Measurements from ENCODE around the gene NDST4. TPM values are rescaled to one million over a fixed set of nuclear protein-coding genes. Genes with fewer than 3 reads are reported as not detected.

NDST4 gene
- total RNA-seq (ENCODE audit: unreplicated experiment) = not detected
- long read RNA-seq = 0 reads

GRCh38 chr4:115113506-115114106, at the start of gene NDST4:
Gene NDST4, minus strand, starts transcription at chr4:115113620. Its CDS starts 36,584 bp downstream, at chr4:115077036.
- DNase-seq (ENCODE audit: low spot score) = no peak
- Mint-ChIP-seq H3K27me3 (ENCODE audit: unreplicated experiment) (no peaks in the 10 kb centered on the region), H3K27ac (ENCODE audit: unreplicated experiment) (no peak within 1 kb of the TSS), H3K4me3 (ENCODE audit: unreplicated experiment) (no peak within 1 kb of the TSS), H3K4me1 (ENCODE audit: unreplicated experiment) (peaks cover 4% of the 10 kb centered on the region), H3K36me3 (ENCODE audit: low read depth, unreplicated experiment) (no peaks in the 10 kb centered on the region), H3K9me3 (ENCODE audit: unreplicated experiment) (no peaks in the 10 kb centered on the region)
- TF ChIP-seq CTCF (IDR thresholded peaks at IDR 0.05; ENCODE audit: unreplicated experiment) = no peak

GRCh38 chr4:115159141-115159540, 45.7 kb upstream of the NDST4 start:
- Mint-ChIP-seq H3K4me3 (ENCODE audit: unreplicated experiment) (no peak overlapping the region), H3K36me3 (ENCODE audit: low read depth, unreplicated experiment) (no peaks in the 10 kb centered on the region), H3K9me3 (ENCODE audit: unreplicated experiment) (no peaks in the 10 kb centered on the region), H3K27me3 (ENCODE audit: unreplicated experiment) (no peaks in the 10 kb centered on the region), H3K4me1 (ENCODE audit: unreplicated experiment) (no peaks in the 10 kb centered on the region), H3K27ac (ENCODE audit: unreplicated experiment) (no peak overlapping the region)
- no peak for TF ChIP-seq CTCF (IDR thresholded peaks at IDR 0.05; ENCODE audit: unreplicated experiment)
- no peak for DNase-seq (ENCODE audit: low spot score)

GRCh38 chr4:115158296-115158695, 44.9 kb upstream of the NDST4 start:
- Mint-ChIP-seq H3K9me3 (ENCODE audit: unreplicated experiment) (no peaks in the 10 kb centered on the region), H3K4me3 (ENCODE audit: unreplicated experiment) (no peak overlapping the region), H3K4me1 (ENCODE audit: unreplicated experiment) (no peaks in the 10 kb centered on the region), H3K36me3 (ENCODE audit: low read depth, unreplicated experiment) (no peaks in the 10 kb centered on the region), H3K27me3 (ENCODE audit: unreplicated experiment) (no peaks in the 10 kb centered on the region), H3K27ac (ENCODE audit: unreplicated experiment) (no peak overlapping the region)
- TF ChIP-seq CTCF (IDR thresholded peaks at IDR 0.05; ENCODE audit: unreplicated experiment) = no peak
- DNase-seq (ENCODE audit: low spot score) = no peak

- Mint-ChIP-seq H3K27ac (ENCODE audit: unreplicated experiment) (no peak overlapping the region), H3K4me1 (ENCODE audit: unreplicated experiment) (no peaks in the 10 kb centered on the region), H3K27me3 (ENCODE audit: unreplicated experiment) (no peaks in the 10 kb centered on the region), H3K36me3 (ENCODE audit: low read depth, unreplicated experiment) (no peaks in the 10 kb centered on the region), H3K9me3 (ENCODE audit: unreplicated experiment) (no peaks in the 10 kb centered on the region), H3K4me3 (ENCODE audit: unreplicated experiment) (no peak overlapping the region)
- no peak for TF ChIP-seq CTCF (IDR thresholded peaks at IDR 0.05; ENCODE audit: unreplicated experiment)
- no peak for DNase-seq (ENCODE audit: low spot score)
These were observed 41.4 kb upstream of the NDST4 start for GRCh38 chr4:115154826-115155225.

GRCh38 chr4:115152965-115153364, 39.5 kb upstream of the NDST4 start:
- Mint-ChIP-seq H3K27me3 (ENCODE audit: unreplicated experiment) (no peaks in the 10 kb centered on the region), H3K36me3 (ENCODE audit: low read depth, unreplicated experiment) (no peaks in the 10 kb centered on the region), H3K4me3 (ENCODE audit: unreplicated experiment) (no peak overlapping the region), H3K9me3 (ENCODE audit: unreplicated experiment) (no peaks in the 10 kb centered on the region), H3K4me1 (ENCODE audit: unreplicated experiment) (no peaks in the 10 kb centered on the region), H3K27ac (ENCODE audit: unreplicated experiment) (no peak overlapping the region)
- TF ChIP-seq CTCF (IDR thresholded peaks at IDR 0.05; ENCODE audit: unreplicated experiment) = no peak
- no peak for DNase-seq (ENCODE audit: low spot score)

All from endothelial cell (in vitro differentiated cells).